Body of pancreas (tissue), 4 donors: ENCODE results near the gene RMRP. TPM values are rescaled to one million over a fixed set of nuclear protein-coding genes. Genes with fewer than 3 reads are reported as not detected.

Experiments used
- ATAC-seq: fragments of 150-250 bp; one replicate; pipeline ENCODE4 v1.9.1; 2016
- DNase-seq, 4 donors: peaks; one replicate each; pipeline ENCODE4 v3.0.0-alpha.2; 2019
- H3K27ac ChIP-seq, 4 donors: fragments of 200-600 bp; sonication (generic); 1 replicate in 3 of 4; 2 replicates in 1 of 4; pipeline versions ENCODE4 v1.5.1 to v1.6.1; 2016 to 2019; ENCODE audit warnings: mild to moderate bottlenecking in 1 of 4, mixed read lengths in 1 of 4, moderate library complexity in 1 of 4
- H3K27me3 ChIP-seq, 2 donors: fragments of 200-600 bp; sonication (generic); one replicate each; pipeline ENCODE4 v1.6.0; 2016; ENCODE audit warnings: mild to moderate bottlenecking in 1 of 2
- H3K36me3 ChIP-seq, 2 donors: fragments of 200-600 bp; sonication (generic); replicated peaks in 1 of 2; 2 replicates each; pipeline ENCODE4 v1.5.1; 2016; ENCODE audit warnings: low read depth in 2 of 2; ENCODE audit not compliant: insufficient read depth in 1 of 2
- H3K4me1 ChIP-seq: fragments of 200-600 bp; sonication (generic); one replicate; pipeline ENCODE4 v1.6.0; 2016
- H3K4me3 ChIP-seq, 2 donors: fragments of 200-600 bp; sonication (generic); 1 replicate in 1 of 2; 2 replicates in 1 of 2; pipeline ENCODE4 v1.5.1; 2016 to 2019
- H3K9me3 ChIP-seq, 3 donors: fragments of 200-600 bp; sonication (generic); 1 replicate in 2 of 3; 2 replicates in 1 of 3; pipeline ENCODE4 v1.5.1; 2016
- POLR2A ChIP-seq, 3 donors: fragments of 450-650 bp; IDR thresholded peaks; one replicate each; pipeline ENCODE4 v1.6.1; 2016; ENCODE audit warnings: antibody characterized with exemption in 3 of 3, mild to moderate bottlenecking in 2 of 3
- WGBS, 2 donors: methylation state at CpG; one replicate each; pipeline ENCODE4 v1.1.5; 2017; 5-methylcytosine and 5-hydroxymethylcytosine counted together
- intact Hi-C: fragments of 100-400 bp; cut with DNase I; formaldehyde crosslinking; loops from one replicate; pipeline ENCODE4 v1.15.1; 2023
- total RNA-seq, 2 donors: library from RNA; depleted of rRNA; stranded (reverse); fragments of >200 nt; gene quantifications; one replicate each; pipeline ENCODE4 v1.1.0, GENCODE V29; 2016
- TF ChIP-seq, protein P1 (sequence below), 7 experiments: fragments of 450-650 bp in 4 of 7; fragments of 200-600 bp in 3 of 7; sonication (generic) in 3 of 7; IDR thresholded peaks; one replicate each; pipeline ENCODE4 v1.5.1; 2016 to 2019; ENCODE audit warnings: antibody characterized with exemption in 7 of 7

The RMRP gene
- total RNA-seq, 2 donors from 2014 or later: 887 to 2,577 TPM

DNA sequence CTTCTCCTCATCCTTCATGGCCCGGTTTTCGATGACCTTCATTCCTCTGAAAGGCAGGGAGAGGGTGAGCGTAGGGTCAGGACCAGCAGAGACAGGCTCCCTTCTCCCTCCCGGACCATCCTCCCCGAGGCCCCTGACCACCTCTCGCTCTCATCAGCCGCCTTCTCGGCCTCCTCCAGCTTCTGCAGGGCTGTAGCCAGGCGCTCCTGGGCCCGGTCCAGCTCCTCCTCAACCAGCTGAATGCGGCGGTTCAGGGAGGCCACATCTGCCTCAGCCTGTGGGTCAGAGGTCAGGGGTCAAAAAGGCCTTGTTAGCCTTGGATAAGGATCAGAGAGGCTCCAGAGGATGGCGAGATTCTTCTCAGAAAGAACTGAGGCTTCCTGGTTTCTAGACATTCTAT lies 27.7 kb upstream of the RMRP start:
- 81 to 88% methylated on average over 10 to 13 of the region's 13 CpGs for WGBS, 2 donors
- no peak for ATAC-seq
- Histone ChIP-seq H3K27ac (no peak overlapping the region), H3K36me3 (no peaks in the 10 kb centered on the region), H3K9me3 (no peaks in the 10 kb centered on the region), H3K27me3 (no peaks in the 10 kb centered on the region), H3K4me1 (peaks cover 7% of the 10 kb centered on the region), H3K4me3 (no peak overlapping the region)
- TF ChIP-seq, protein P1, sequence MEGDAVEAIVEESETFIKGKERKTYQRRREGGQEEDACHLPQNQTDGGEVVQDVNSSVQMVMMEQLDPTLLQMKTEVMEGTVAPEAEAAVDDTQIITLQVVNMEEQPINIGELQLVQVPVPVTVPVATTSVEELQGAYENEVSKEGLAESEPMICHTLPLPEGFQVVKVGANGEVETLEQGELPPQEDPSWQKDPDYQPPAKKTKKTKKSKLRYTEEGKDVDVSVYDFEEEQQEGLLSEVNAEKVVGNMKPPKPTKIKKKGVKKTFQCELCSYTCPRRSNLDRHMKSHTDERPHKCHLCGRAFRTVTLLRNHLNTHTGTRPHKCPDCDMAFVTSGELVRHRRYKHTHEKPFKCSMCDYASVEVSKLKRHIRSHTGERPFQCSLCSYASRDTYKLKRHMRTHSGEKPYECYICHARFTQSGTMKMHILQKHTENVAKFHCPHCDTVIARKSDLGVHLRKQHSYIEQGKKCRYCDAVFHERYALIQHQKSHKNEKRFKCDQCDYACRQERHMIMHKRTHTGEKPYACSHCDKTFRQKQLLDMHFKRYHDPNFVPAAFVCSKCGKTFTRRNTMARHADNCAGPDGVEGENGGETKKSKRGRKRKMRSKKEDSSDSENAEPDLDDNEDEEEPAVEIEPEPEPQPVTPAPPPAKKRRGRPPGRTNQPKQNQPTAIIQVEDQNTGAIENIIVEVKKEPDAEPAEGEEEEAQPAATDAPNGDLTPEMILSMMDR (IDR thresholded peaks at IDR 0.05): no peak
- TF ChIP-seq POLR2A (IDR thresholded peaks at IDR 0.05): no peak
- no peak for DNase-seq
- intact Hi-C loops: no loop called here

DNA sequence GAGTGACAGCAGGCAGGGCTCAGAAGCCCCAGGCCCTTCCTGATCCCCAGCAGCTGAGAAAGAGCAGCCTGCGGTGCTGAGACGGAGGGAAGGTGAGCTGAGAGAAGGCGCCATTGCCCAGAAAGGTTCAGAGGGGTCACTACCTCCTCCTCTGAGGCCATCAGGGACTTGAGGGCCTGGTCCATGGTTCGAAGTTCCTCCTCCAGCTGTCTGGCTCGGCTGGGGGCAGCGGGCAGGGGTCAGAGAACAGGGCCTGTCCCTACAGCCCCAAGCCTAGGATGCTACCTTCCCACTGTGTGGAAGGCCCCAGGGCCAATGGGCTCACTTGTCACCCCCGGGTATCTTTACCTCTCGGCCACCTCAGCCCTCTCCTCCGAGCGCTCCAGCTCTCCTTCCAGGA lies 27.1 kb upstream of the RMRP start:
- H3K36me3 ChIP-seq: no peaks in the 10 kb centered on the region
- ATAC-seq (no peak), DNase-seq (no peak)
- no peaks in the 10 kb centered on the region for H3K9me3 ChIP-seq
- intact Hi-C loops: no loop called here
- no peak overlapping the region for H3K4me3 ChIP-seq
- H3K4me1 ChIP-seq: peaks cover 3% of the 10 kb centered on the region
- no peak overlapping the region for H3K27ac ChIP-seq
- no peaks in the 10 kb centered on the region for H3K27me3 ChIP-seq
- TF ChIP-seq POLR2A (IDR thresholded peaks at IDR 0.05): no peak
- TF ChIP-seq, protein P1 (IDR thresholded peaks at IDR 0.05): no peak
- 88 to 95% methylated on average over 7 of the region's 10 CpGs for WGBS, 2 donors

DNA sequence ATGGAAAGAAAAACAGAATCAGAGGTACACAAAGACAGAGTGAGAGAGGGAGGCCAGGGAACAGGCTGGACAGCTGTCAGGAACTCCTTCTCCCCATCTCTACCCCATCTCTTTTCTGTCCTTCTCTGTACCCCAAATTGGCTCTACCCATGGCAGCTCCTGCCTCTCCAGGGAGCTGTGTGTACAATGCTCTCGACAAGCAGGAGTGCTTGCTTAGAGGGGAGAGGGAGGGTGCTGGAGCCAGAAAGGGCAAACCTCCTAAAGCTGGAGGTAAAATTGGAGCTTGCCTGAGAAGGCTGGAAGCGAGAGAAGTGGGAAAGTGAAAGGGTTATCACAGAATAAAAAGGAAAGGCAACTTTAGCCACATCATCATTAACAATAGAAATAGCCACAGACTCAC lies 25.5 kb upstream of the RMRP start:
- no peak overlapping the region for H3K27ac ChIP-seq
- no peaks in the 10 kb centered on the region for H3K9me3 ChIP-seq
- H3K4me3 ChIP-seq: no peak overlapping the region
- TF ChIP-seq, protein P1 (IDR thresholded peaks at IDR 0.05): no peak
- no peak for TF ChIP-seq POLR2A (IDR thresholded peaks at IDR 0.05)
- intact Hi-C loops: no loop called here
- DNase-seq (no peak), ATAC-seq (no peak)
- 76 to 81% methylated on average over 2 of the region's 2 CpGs for WGBS, 2 donors
- H3K36me3 ChIP-seq: no peaks in the 10 kb centered on the region
- H3K27me3 ChIP-seq: no peaks in the 10 kb centered on the region
- no peaks in the 10 kb centered on the region for H3K4me1 ChIP-seq

- Histone ChIP-seq H3K36me3 (no peaks in the 10 kb centered on the region), H3K4me3 (no peak overlapping the region), H3K4me1 (no peaks in the 10 kb centered on the region), H3K27me3 (no peaks in the 10 kb centered on the region), H3K9me3 (no peaks in the 10 kb centered on the region), H3K27ac (no peak overlapping the region)
- DNase-seq: no peak
- 89% methylated on average over 10 of the region's 10 CpGs for WGBS, 2 donors
- TF ChIP-seq POLR2A (IDR thresholded peaks at IDR 0.05): no peak
- TF ChIP-seq, protein P1 (IDR thresholded peaks at IDR 0.05): no peak
- ATAC-seq: no peak
- intact Hi-C loops: no loop called here
Measured at GRCh38 chr9:35682520-35683315, 24.9 kb upstream of the RMRP start.

DNA sequence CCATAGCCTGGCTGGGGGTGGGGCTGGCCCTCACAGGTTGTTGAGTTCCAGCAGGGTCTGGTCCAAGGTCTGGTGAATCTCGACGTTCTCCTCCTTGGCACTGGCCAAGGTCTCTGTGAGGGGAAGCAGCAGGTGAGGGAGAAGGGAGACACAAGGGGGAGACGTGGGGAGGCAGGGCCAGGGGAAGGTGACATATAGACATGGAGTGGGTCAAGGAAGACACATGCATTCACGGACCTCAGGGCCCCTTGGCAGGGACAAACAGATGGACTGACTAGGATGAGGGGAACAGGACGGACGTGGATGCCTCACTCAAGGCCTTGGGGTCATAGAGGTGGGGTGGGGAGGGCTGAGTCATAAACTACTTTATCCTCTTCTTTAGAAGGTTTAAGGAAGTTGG lies 24.2 kb upstream of the RMRP start:
- WGBS, 2 donors: 88 to 90% methylated on average over 6 of the region's 6 CpGs
- DNase-seq (no peak), ATAC-seq (no peak)
- intact Hi-C loops: no loop called here
- no peak for TF ChIP-seq POLR2A (IDR thresholded peaks at IDR 0.05)
- TF ChIP-seq, protein P1 (IDR thresholded peaks at IDR 0.05): no peak
- Histone ChIP-seq H3K4me3 (no peak overlapping the region), H3K27ac (no peak overlapping the region), H3K9me3 (no peaks in the 10 kb centered on the region), H3K4me1 (no peaks in the 10 kb centered on the region), H3K36me3 (no peaks in the 10 kb centered on the region), H3K27me3 (no peaks in the 10 kb centered on the region)
